Hepatocyte (in vitro differentiated cells): Measurements from ENCODE around the gene MRPL55. TPM values are rescaled to one million over a fixed set of nuclear protein-coding genes. Genes with fewer than 3 reads are reported as not detected.

Source experiments
- DNase-seq: peaks from one replicate; pipeline ENCODE4 v3.0.0-alpha.2; 2016; ENCODE audit warnings: low spot score
- H2AFZ ChIP-seq: fragments of 200-600 bp; sonication (generic); 2 replicates; pipeline ENCODE4 v1.6.0; 2016; ENCODE audit warnings: antibody characterized with exemption, mild to moderate bottlenecking
- H3K27ac ChIP-seq: fragments of 200-600 bp; sonication (generic); 2 replicates; pipeline ENCODE4 v1.5.1; 2016; ENCODE audit warnings: mild to moderate bottlenecking
- H3K27me3 ChIP-seq: fragments of 200-600 bp; sonication (generic); 2 replicates; pipeline ENCODE4 v1.6.1; 2016
- H3K36me3 ChIP-seq: fragments of 200-600 bp; sonication (generic); replicated peaks from 2 replicates; pipeline ENCODE4 v1.5.1; 2016; ENCODE audit warnings: low read depth; ENCODE audit not compliant: insufficient read depth
- H3K4me1 ChIP-seq: fragments of 200-600 bp; sonication (generic); 2 replicates; pipeline ENCODE4 v1.5.1; 2016; ENCODE audit warnings: mild to moderate bottlenecking, moderate library complexity; ENCODE audit not compliant: insufficient read depth
- H3K4me2 ChIP-seq: fragments of 200-600 bp; sonication (generic); 2 replicates; pipeline ENCODE4 v1.6.0; 2016
- H3K4me3 ChIP-seq: fragments of 200-600 bp; sonication (generic); 2 replicates; pipeline ENCODE4 v1.5.1; 2016; ENCODE audit warnings: mild to moderate bottlenecking
- H3K79me2 ChIP-seq: fragments of 200-600 bp; sonication (generic); 2 replicates; pipeline ENCODE4 v1.6.0; 2017; ENCODE audit warnings: mild to moderate bottlenecking
- H3K9me2 ChIP-seq: fragments of 200-600 bp; sonication (generic); replicated peaks from 2 replicates; pipeline ENCODE4 v1.6.0; 2017; ENCODE audit warnings: mild to moderate bottlenecking; ENCODE audit not compliant: insufficient read depth
- H3K9me3 ChIP-seq: fragments of 200-600 bp; sonication (generic); 2 replicates; pipeline ENCODE4 v1.5.1; 2016; ENCODE audit warnings: low read depth, mild to moderate bottlenecking
- H4K20me1 ChIP-seq: fragments of 200-600 bp; sonication (generic); 2 replicates; pipeline ENCODE4 v1.6.0; 2016; ENCODE audit warnings: mild to moderate bottlenecking; ENCODE audit not compliant: insufficient read depth, poor library complexity, severe bottlenecking
- EZH2 ChIP-seq: fragments of 200-600 bp; sonication (generic); IDR thresholded peaks from 2 replicates; pipeline ENCODE4 v1.6.1; 2016; ENCODE audit warnings: antibody characterized with exemption, mild to moderate bottlenecking, borderline replicate concordance
- EZH2phosphoT487 ChIP-seq: fragments of 200-600 bp; sonication (generic); IDR thresholded peaks from one replicate; pipeline ENCODE4 v1.6.1; 2018; ENCODE audit warnings: antibody characterized with exemption, mild to moderate bottlenecking, low read depth, moderate library complexity; ENCODE audit not compliant: unreplicated experiment, severe bottlenecking
- WGBS: methylation state at CpG from one replicate; pipeline ENCODE4 v1.1.6; 2016; ENCODE audit warnings: low lambda C conversion rate; ENCODE audit errors: missing lambda C conversion rate; 5-methylcytosine and 5-hydroxymethylcytosine counted together
- polyA plus RNA-seq: library from polyadenylated mRNA; unstranded; fragments of >200 nt; fragmentation: Nextera tagmentation; extraction: Ambion mirVana; gene quantifications from 2 replicates; pipeline ENCODE4 v1.2.1, GENCODE V29; 2016
- total RNA-seq: library from RNA; depleted of rRNA; stranded (reverse); fragments of >200 nt; gene quantifications from 2 replicates; pipeline ENCODE4 v1.2.3, GENCODE V29; 2014
- TF ChIP-seq, protein P1 (sequence below): fragments of 200-600 bp; sonication (generic); IDR thresholded peaks from 2 replicates; pipeline ENCODE4 v1.5.1; 2016; ENCODE audit warnings: antibody characterized with exemption, mild to moderate bottlenecking; ENCODE audit not compliant: poor library complexity

Gene MRPL55
- total and polyA plus RNA-seq, 2 experiments from 2014 or later = 64.8 to 130 TPM

DNA sequence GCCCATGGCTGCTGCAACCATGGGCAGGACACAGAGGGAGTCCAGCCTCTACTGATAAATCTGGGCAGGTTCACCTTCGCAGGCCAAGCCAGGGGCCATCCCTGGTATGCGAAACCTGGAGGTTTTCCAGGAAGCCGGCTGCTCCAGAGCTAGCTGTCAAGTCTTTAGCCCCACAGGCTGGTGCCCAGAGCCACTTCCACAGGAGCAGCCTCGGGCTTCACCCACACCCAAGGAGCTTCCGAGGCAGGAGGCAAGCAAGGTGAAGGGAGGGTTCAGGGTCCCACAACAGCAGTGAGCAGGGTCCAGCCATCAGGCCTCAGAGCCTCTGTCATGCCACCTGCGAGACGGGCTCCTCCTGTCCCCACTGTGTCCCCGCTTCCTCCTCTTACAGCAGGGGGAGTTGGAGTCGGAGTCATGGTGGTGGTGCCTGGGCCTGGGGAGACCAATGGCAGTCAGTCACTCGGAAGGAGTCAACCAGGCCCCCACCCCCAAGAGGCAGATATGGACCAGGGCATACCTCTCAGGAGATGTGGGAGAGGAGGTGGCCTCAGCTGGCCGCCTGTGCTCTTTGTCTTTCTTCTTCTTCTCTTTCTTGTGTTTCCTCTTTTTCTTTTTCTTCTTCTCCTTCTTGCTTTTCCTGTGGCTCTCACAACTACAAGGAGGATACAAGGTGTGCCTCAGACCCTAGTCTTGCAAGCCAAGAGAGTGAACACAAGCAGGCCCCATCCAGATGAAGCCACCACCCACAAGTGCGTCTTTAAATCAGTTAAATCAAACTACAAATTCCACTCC, 8.1 kb downstream of the MRPL55 start:
- no peak overlapping the region for H3K4me3 ChIP-seq
- H3K4me2 ChIP-seq = peak overlapping the region; percentile 99
- peaks cover 60% of the 10 kb centered on the region for H3K79me2 ChIP-seq
- peaks cover 59% of the 10 kb centered on the region for H4K20me1 ChIP-seq
- no peak overlapping the region for H2AFZ ChIP-seq
- no peaks in the 10 kb centered on the region for H3K9me2 ChIP-seq
- H3K27me3 ChIP-seq = no peaks in the 10 kb centered on the region
- H3K4me1 ChIP-seq = peaks cover 9% of the 10 kb centered on the region
- TF ChIP-seq EZH2 (no peak), EZH2phosphoT487 (no peak)
- TF ChIP-seq, protein P1, sequence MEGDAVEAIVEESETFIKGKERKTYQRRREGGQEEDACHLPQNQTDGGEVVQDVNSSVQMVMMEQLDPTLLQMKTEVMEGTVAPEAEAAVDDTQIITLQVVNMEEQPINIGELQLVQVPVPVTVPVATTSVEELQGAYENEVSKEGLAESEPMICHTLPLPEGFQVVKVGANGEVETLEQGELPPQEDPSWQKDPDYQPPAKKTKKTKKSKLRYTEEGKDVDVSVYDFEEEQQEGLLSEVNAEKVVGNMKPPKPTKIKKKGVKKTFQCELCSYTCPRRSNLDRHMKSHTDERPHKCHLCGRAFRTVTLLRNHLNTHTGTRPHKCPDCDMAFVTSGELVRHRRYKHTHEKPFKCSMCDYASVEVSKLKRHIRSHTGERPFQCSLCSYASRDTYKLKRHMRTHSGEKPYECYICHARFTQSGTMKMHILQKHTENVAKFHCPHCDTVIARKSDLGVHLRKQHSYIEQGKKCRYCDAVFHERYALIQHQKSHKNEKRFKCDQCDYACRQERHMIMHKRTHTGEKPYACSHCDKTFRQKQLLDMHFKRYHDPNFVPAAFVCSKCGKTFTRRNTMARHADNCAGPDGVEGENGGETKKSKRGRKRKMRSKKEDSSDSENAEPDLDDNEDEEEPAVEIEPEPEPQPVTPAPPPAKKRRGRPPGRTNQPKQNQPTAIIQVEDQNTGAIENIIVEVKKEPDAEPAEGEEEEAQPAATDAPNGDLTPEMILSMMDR = no peak
- DNase-seq = no peak
- WGBS = 89% methylated on average over 12 of the region's 12 CpGs
- no peaks in the 10 kb centered on the region for H3K9me3 ChIP-seq
- no peaks in the 10 kb centered on the region for H3K36me3 ChIP-seq
- H3K27ac ChIP-seq = no peak overlapping the region

DNA sequence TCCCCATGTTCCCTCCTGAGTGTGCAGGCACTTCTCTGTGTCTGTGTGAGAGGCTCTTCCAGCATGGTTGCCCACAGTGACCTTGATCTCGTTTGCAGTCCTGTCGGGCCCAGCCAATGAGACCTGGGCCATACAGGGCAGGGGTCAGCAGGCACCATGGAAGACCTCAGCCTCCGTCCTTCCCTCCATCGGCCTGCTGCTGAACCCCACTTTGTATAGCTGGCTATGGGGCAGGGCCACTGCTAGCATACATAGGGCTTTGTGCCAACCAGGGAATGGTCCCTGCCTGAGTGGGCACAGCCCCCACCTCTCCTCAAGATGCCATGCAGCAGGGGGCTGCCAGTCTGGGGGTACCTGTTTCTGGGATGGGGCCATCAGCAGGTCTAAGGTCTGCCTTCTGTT, 9.8 kb downstream of the MRPL55 start:
- DNase-seq = no peak
- peaks cover 76% of the 10 kb centered on the region for H4K20me1 ChIP-seq
- peaks cover 8% of the 10 kb centered on the region for H3K9me3 ChIP-seq
- no peak overlapping the region for H3K27ac ChIP-seq
- peaks cover 9% of the 10 kb centered on the region for H3K4me1 ChIP-seq
- H3K4me3 ChIP-seq = no peak overlapping the region
- H2AFZ ChIP-seq = no peak overlapping the region
- peaks cover 77% of the 10 kb centered on the region for H3K79me2 ChIP-seq
- 80% methylated on average over 4 of the region's 4 CpGs for WGBS
- H3K9me2 ChIP-seq = no peaks in the 10 kb centered on the region
- TF ChIP-seq EZH2phosphoT487 (no peak), EZH2 (no peak)
- TF ChIP-seq, protein P1 = no peak
- no peak overlapping the region for H3K4me2 ChIP-seq
- H3K27me3 ChIP-seq = no peaks in the 10 kb centered on the region
- H3K36me3 ChIP-seq = no peaks in the 10 kb centered on the region

DNA sequence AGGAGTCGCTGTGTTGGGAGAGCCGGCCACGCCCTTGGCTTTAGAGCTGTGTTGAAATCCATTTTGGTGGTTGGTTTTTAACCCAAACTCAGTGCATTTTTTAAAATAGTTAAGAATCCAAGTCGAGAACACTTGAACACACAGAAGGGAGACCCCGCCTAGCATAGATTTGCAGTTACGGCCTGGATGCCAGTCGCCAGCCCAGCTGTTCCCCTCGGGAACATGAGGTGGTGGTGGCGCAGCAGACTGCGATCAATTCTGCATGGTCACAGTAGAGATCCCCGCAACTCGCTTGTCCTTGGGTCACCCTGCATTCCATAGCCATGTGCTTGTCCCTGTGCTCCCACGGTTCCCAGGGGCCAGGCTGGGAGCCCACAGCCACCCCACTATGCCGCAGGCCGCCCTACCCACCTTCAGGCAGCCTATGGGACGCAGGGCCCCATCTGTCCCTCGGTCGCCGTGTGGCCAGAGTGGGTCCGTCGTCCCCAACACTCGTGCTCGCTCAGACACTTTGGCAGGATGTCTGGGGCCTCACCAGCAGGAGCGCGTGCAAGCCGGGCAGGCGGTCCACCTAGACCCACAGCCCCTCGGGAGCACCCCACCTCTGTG, 10.7 kb downstream of the MRPL55 start:
- peaks cover 8% of the 10 kb centered on the region for H3K9me3 ChIP-seq
- DNase-seq = no peak
- H3K79me2 ChIP-seq = peaks cover 86% of the 10 kb centered on the region
- no peaks in the 10 kb centered on the region for H3K36me3 ChIP-seq
- no peaks in the 10 kb centered on the region for H3K9me2 ChIP-seq
- TF ChIP-seq EZH2 (no peak), EZH2phosphoT487 (no peak)
- TF ChIP-seq, protein P1 = no peak
- no peaks in the 10 kb centered on the region for H3K27me3 ChIP-seq
- peaks cover 85% of the 10 kb centered on the region for H4K20me1 ChIP-seq
- H3K4me1 ChIP-seq = peaks cover 4% of the 10 kb centered on the region
- no peak overlapping the region for H3K4me3 ChIP-seq
- WGBS = 96% methylated on average over 24 of the region's 28 CpGs
- H3K4me2 ChIP-seq = no peak overlapping the region
- H2AFZ ChIP-seq = no peak overlapping the region
- H3K27ac ChIP-seq = no peak overlapping the region
